ENCODE measurements around the gene RAB7B. TPM values are rescaled to one million over a fixed set of nuclear protein-coding genes. Genes with fewer than 3 reads are reported as not detected.
A peak's percentile ranks its signal among the peaks of the same experiment; 100 is the strongest.

Gene RAB7B
- total and polyA plus RNA-seq, 2 experiments from 2014 or later = 7.1 to 7.6 TPM

GRCh38 chr1:205935869-205936268 is 67.3 kb downstream of the RAB7B start:
- in situ Hi-C loops (cut with MboI) = no loop called here
- 95 to 96% methylated on average over 8 of the region's 8 CpGs for WGBS, 2 experiments (ENCODE audit: low coverage in 1 of 2, low lambda C conversion rate in 2 of 2, missing lambda C conversion rate in 2 of 2)
- no peak overlapping the region for H3K4me3 ChIP-seq

GRCh38 chr1:205934788-205935187 is 68.4 kb downstream of the RAB7B start:
- no peaks in the 10 kb centered on the region for H4K20me1 ChIP-seq (ENCODE audit: insufficient read depth)
- DNase-seq = no peak
- no peaks in the 10 kb centered on the region for H3K27me3 ChIP-seq (replicated peaks; ENCODE audit: insufficient read depth)
- in situ Hi-C loops (cut with MboI) = no loop called here
- TF ChIP-seq EZH2 (IDR thresholded peaks at IDR 0.05; ENCODE audit: insufficient read depth, poor library complexity, severe bottlenecking) = no peak
- TF ChIP-seq EZH2phosphoT487 (IDR thresholded peaks at IDR 0.05; ENCODE audit: insufficient read depth, low read depth) = no peak
- H3K4me2 ChIP-seq (ENCODE audit: unreplicated experiment) = no peak overlapping the region
- H2AFZ ChIP-seq = no peak overlapping the region
- no peaks in the 10 kb centered on the region for H3K79me2 ChIP-seq (ENCODE audit: insufficient read depth)
- no peak overlapping the region for H3K4me3 ChIP-seq
- no peaks in the 10 kb centered on the region for H3K9me2 ChIP-seq (ENCODE audit: insufficient read depth)
- 96 to 98% methylated on average over 7 of the region's 7 CpGs for WGBS, 2 experiments (ENCODE audit: low coverage in 1 of 2, low lambda C conversion rate in 2 of 2, missing lambda C conversion rate in 2 of 2)
- H3F3A ChIP-seq (ENCODE audit: insufficient read depth) = peaks cover 23% of the 10 kb centered on the region
- H3K36me3 ChIP-seq (ENCODE audit: low read depth) = no peaks in the 10 kb centered on the region
- H3K27ac ChIP-seq = no peak overlapping the region
- no peak overlapping the region for H3K9ac ChIP-seq
- peaks cover 34% of the 10 kb centered on the region for H3K4me1 ChIP-seq (ENCODE audit: insufficient read depth)
- H3K9me3 ChIP-seq (ENCODE audit: low read depth) = no peaks in the 10 kb centered on the region

More at GRCh38 chr1:205935869-205936268, 67.3 kb downstream of the RAB7B start:
- H2AFZ ChIP-seq = no peak overlapping the region
- no peak overlapping the region for H3K27ac ChIP-seq
- no peak for DNase-seq
- H3K9me2 ChIP-seq (ENCODE audit: insufficient read depth) = no peaks in the 10 kb centered on the region
- TF ChIP-seq EZH2 (IDR thresholded peaks at IDR 0.05; ENCODE audit: insufficient read depth, poor library complexity, severe bottlenecking) (no peak), EZH2phosphoT487 (IDR thresholded peaks at IDR 0.05; ENCODE audit: insufficient read depth, low read depth) (no peak)
- H3K27me3 ChIP-seq (replicated peaks; ENCODE audit: insufficient read depth) = no peaks in the 10 kb centered on the region
- H3K9me3 ChIP-seq (ENCODE audit: low read depth) = no peaks in the 10 kb centered on the region
- no peak overlapping the region for H3K4me2 ChIP-seq (ENCODE audit: unreplicated experiment)
- no peak overlapping the region for H3K9ac ChIP-seq
- peaks cover 23% of the 10 kb centered on the region for H3F3A ChIP-seq (ENCODE audit: insufficient read depth)
- H3K36me3 ChIP-seq (ENCODE audit: low read depth) = no peaks in the 10 kb centered on the region
- peaks cover 34% of the 10 kb centered on the region for H3K4me1 ChIP-seq (ENCODE audit: insufficient read depth)
- no peaks in the 10 kb centered on the region for H4K20me1 ChIP-seq (ENCODE audit: insufficient read depth)
- no peaks in the 10 kb centered on the region for H3K79me2 ChIP-seq (ENCODE audit: insufficient read depth)

- H3K4me1 ChIP-seq (ENCODE audit: insufficient read depth) = peaks cover 34% of the 10 kb centered on the region
- no peaks in the 10 kb centered on the region for H3K36me3 ChIP-seq (ENCODE audit: low read depth)
- peak overlapping the region; percentile 42 for H2AFZ ChIP-seq
- WGBS, 2 experiments (ENCODE audit: low coverage in 1 of 2, low lambda C conversion rate in 2 of 2, missing lambda C conversion rate in 2 of 2) = 23 to 33% methylated on average over 7 of the region's 7 CpGs
- no peak for TF ChIP-seq EZH2phosphoT487 (IDR thresholded peaks at IDR 0.05; ENCODE audit: insufficient read depth, low read depth)
- no peaks in the 10 kb centered on the region for H4K20me1 ChIP-seq (ENCODE audit: insufficient read depth)
- H3K9ac ChIP-seq = peak overlapping the region; percentile 35
- in situ Hi-C loops (cut with MboI) = no loop called here
- H3K27me3 ChIP-seq (replicated peaks; ENCODE audit: insufficient read depth) = no peaks in the 10 kb centered on the region
- H3K9me2 ChIP-seq (ENCODE audit: insufficient read depth) = no peaks in the 10 kb centered on the region
- peak overlapping the region; percentile 34 for H3K4me2 ChIP-seq (ENCODE audit: unreplicated experiment)
- peak overlapping the region; percentile 77 for H3K27ac ChIP-seq
- H3F3A ChIP-seq (ENCODE audit: insufficient read depth) = peaks cover 23% of the 10 kb centered on the region
- peak; percentile 90 for DNase-seq
- no peaks in the 10 kb centered on the region for H3K9me3 ChIP-seq (ENCODE audit: low read depth)
- H3K79me2 ChIP-seq (ENCODE audit: insufficient read depth) = no peaks in the 10 kb centered on the region
- H3K4me3 ChIP-seq = no peak overlapping the region
Measured at GRCh38 chr1:205933671-205934618, 69.2 kb downstream of the RAB7B start.

- Histone ChIP-seq H3K4me3 (no peak overlapping the region), H3K9ac (no peak overlapping the region), H4K20me1 (ENCODE audit: insufficient read depth) (no peaks in the 10 kb centered on the region), H3K9me3 (ENCODE audit: low read depth) (no peaks in the 10 kb centered on the region), H3K36me3 (ENCODE audit: low read depth) (no peaks in the 10 kb centered on the region), H3K4me1 (ENCODE audit: insufficient read depth) (peaks cover 34% of the 10 kb centered on the region), H2AFZ (peak overlapping the region; percentile 42), H3K9me2 (ENCODE audit: insufficient read depth) (no peaks in the 10 kb centered on the region), H3K79me2 (ENCODE audit: insufficient read depth) (no peaks in the 10 kb centered on the region), H3K27me3 (replicated peaks; ENCODE audit: insufficient read depth) (no peaks in the 10 kb centered on the region), H3K4me2 (ENCODE audit: unreplicated experiment) (peak overlapping the region; percentile 34), H3K27ac (no peak overlapping the region), H3F3A (ENCODE audit: insufficient read depth) (peaks cover 23% of the 10 kb centered on the region)
- no peak for TF ChIP-seq EZH2 (IDR thresholded peaks at IDR 0.05; ENCODE audit: insufficient read depth, poor library complexity, severe bottlenecking)
- no peak for DNase-seq
- in situ Hi-C loops (cut with MboI) = no loop called here
- 35 to 41% methylated on average over 6 of the region's 6 CpGs for WGBS, 2 experiments (ENCODE audit: low coverage in 1 of 2, low lambda C conversion rate in 2 of 2, missing lambda C conversion rate in 2 of 2)
Measured at GRCh38 chr1:205932776-205933175, 70.4 kb downstream of the RAB7B start.

Measured in GM23248 (cell line).